Ureter (tissue), 1 donor: ENCODE results near the gene ZBTB1. TPM values are rescaled to one million over a fixed set of nuclear protein-coding genes. Genes with fewer than 3 reads are reported as not detected.
"Not testable (repeated sequence)": the region's sequence is repeated elsewhere in the genome, so short reads cannot be mapped to it uniquely, and the experiment has no call there.

ENCODE experiments used
- DNase-seq: peaks from one replicate; pipeline ENCODE4 v3.0.0-alpha.2; 2020; ENCODE audit warnings: low spot score
- total RNA-seq: library from RNA; stranded (reverse); gene quantifications from one replicate; pipeline ENCODE4 v1.2.4, GENCODE V29; 2023
- donor health status: DM: yes; HTN: yes; CAD: no.

Gene ZBTB1
- total RNA-seq, 1 donor from 2014 or later, result 51.1 TPM

GRCh38 chr14:64569138-64569631 is 64.6 kb downstream of the ZBTB1 start:
- DNase-seq, result peak; percentile 71

DNA sequence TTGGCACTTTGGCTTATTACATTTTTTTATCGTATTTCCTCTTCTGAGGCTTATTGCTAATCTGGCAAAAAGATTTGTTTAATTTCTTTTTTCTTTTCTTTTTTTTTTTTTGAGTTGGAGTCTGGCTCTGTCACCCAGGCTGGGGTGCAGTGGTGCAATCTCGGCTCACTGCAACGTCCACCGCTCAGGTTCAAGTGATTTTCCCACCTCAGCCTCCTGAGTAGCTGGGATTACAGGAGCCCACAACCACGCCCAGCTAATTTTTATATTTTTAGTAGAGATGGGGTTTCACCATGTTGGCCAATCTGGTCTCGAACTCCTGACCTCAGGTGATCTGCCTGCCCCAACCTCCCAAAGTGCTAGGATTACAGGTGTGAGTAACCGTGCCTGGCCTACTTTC is 65.1 kb downstream of the ZBTB1 start:
- DNase-seq, result not testable (repeated sequence)

DNA sequence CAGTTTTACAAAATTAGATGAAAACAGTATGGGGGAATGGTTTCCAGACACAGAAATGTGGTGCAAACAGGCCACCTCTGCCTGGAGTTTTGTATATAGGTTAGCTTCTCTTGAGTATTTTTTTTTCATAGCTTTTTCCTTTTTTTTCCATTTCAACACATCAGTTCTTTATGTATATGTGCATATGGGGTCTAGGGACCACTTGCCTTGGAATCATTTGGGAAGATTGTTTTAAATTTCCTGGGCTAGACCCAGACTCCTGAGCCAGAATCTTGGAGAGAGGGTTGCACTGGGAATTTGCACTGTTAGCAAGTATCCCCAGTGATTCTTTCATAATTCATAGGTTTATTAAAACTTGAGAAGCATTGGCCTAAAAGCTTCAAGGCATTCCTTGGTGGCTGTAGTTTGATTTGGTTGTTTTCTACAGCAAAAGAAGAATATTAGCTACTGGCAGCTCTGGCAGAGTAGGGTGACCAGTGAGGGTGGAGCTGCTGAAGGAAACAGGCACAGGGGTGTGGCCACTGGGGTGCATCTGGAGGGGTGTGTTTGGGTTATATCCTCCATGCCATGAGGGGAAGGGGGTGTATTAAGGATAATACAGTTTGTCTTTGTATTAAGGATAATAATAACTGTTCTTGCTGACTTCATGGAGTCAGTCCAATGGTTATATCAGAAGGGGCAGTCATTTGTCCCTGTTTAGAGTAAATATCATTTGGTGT is 68.0 kb downstream of the ZBTB1 start:
- no peak for DNase-seq

DNA sequence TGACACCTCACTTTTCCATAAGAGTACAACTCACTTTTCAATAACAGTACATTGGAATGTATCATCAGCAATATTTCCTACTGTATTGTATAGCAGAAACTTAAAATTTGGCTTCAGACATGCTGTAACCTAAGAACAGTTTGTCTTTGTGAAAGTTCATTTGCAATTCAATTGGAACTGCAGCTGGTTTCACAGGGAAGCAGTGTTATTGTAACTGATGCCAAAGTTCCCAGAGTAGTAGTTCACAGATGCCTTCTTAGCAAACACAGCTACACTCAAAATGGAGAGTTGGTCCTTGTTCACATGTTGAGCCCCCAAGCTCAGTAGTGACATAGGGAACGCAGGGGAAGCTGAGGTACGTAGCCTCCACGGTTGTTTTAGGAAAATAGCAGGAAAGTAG is 68.5 kb downstream of the ZBTB1 start:
- DNase-seq, result no peak

Other genes starting within 250 kb of the ZBTB1 start
- 14.5 TPM for gene ESR2, start 210.4 kb upstream of the ZBTB1 start, total RNA-seq
- gene MTHFD1, start 116.4 kb upstream of the ZBTB1 start, total RNA-seq, result 79.2 TPM
- 0.96 TPM for gene AKAP5, start 39.3 kb upstream of the ZBTB1 start, total RNA-seq
- 23.8 TPM for gene ZBTB25, start 932 bp upstream of the ZBTB1 start, total RNA-seq
- 36.7 TPM for gene HSPA2, start 36.0 kb downstream of the ZBTB1 start, total RNA-seq
- 4.6 TPM for gene PPP1R36, start 45.2 kb downstream of the ZBTB1 start, total RNA-seq
- gene PLEKHG3, start 199.7 kb downstream of the ZBTB1 start, total RNA-seq, result 111 TPM